H9 (cell line): ENCODE data around the gene EPN3. TPM values are rescaled to one million over a fixed set of nuclear protein-coding genes. Genes with fewer than 3 reads are reported as not detected.
A peak's percentile ranks its signal among the peaks of the same experiment; 100 is the strongest.

ENCODE experiments used
- DNase-seq: peaks from one replicate; pipeline ENCODE4 v3.0.0-alpha.2; 2017
- H2AFZ ChIP-seq: one replicate; pipeline ENCODE4 v1.6.1; 2013; ENCODE audit warnings: mild to moderate bottlenecking, low read length, control low read depth, moderate library complexity
- H2AK5ac ChIP-seq: 2 replicates; pipeline ENCODE4 v1.6.1; 2013; ENCODE audit warnings: low read length, control low read depth, mixed read lengths; ENCODE audit not compliant: insufficient read length
- H2BK120ac ChIP-seq: one replicate; pipeline ENCODE4 v1.6.1; 2013; ENCODE audit warnings: low read depth, mild to moderate bottlenecking, low read length, control low read depth, inconsistent platforms; ENCODE audit not compliant: poor library complexity, severe bottlenecking
- H2BK12ac ChIP-seq: 2 replicates; pipeline ENCODE4 v1.6.1; 2013; ENCODE audit warnings: low read length, control low read depth, mixed read lengths, low read depth; ENCODE audit not compliant: insufficient read length
- H2BK15ac ChIP-seq: 2 replicates; pipeline ENCODE4 v1.6.1; 2013; ENCODE audit warnings: low read depth, low read length, control low read depth
- H2BK20ac ChIP-seq: one replicate; pipeline ENCODE4 v1.6.1; 2013; ENCODE audit warnings: low read depth, mild to moderate bottlenecking, low read length, control low read depth, inconsistent platforms; ENCODE audit not compliant: poor library complexity, severe bottlenecking
- H2BK5ac ChIP-seq: 2 replicates; pipeline ENCODE4 v1.6.1; 2013; ENCODE audit warnings: low read length, control low read depth, mixed read lengths; ENCODE audit not compliant: insufficient read length
- H3K14ac ChIP-seq: 2 replicates; pipeline ENCODE4 v1.6.1; 2013; ENCODE audit warnings: low read length, control low read depth; ENCODE audit not compliant: insufficient read depth
- H3K18ac ChIP-seq: 2 replicates; pipeline ENCODE4 v1.6.1; 2013; ENCODE audit warnings: low read depth, mild to moderate bottlenecking, mixed read lengths, low read length, control low read depth; ENCODE audit not compliant: insufficient read length
- H3K23ac ChIP-seq: 2 replicates; pipeline ENCODE4 v1.6.1; 2013; ENCODE audit warnings: low read length, control low read depth, mixed read lengths, low read depth; ENCODE audit not compliant: insufficient read length
- H3K23me2 ChIP-seq: 2 replicates; pipeline ENCODE4 v1.6.1; 2013; ENCODE audit warnings: low read depth, mild to moderate bottlenecking, mixed read lengths, low read length, control low read depth; ENCODE audit not compliant: insufficient read length, poor library complexity, severe bottlenecking
- H3K27ac ChIP-seq: 2 replicates; pipeline ENCODE4 v1.5.1; 2013; ENCODE audit warnings: low read length, control low read depth, mixed read lengths, low read depth; ENCODE audit not compliant: insufficient read length
- H3K27me3 ChIP-seq: 2 replicates; pipeline ENCODE4 v1.6.1; 2013; ENCODE audit warnings: low read length, control low read depth, inconsistent platforms; ENCODE audit not compliant: insufficient read depth
- H3K4ac ChIP-seq: 2 replicates; pipeline ENCODE4 v1.6.1; 2013; ENCODE audit warnings: low read depth, mild to moderate bottlenecking, control low read depth, inconsistent platforms, low read length, moderate library complexity
- H3K4me1 ChIP-seq: 2 replicates; pipeline ENCODE4 v1.6.1; 2013; ENCODE audit warnings: low read length, control low read depth, inconsistent platforms; ENCODE audit not compliant: insufficient read depth
- H3K4me2 ChIP-seq: 2 replicates; pipeline ENCODE4 v1.6.1; 2013; ENCODE audit warnings: low read length, control low read depth, mixed read lengths; ENCODE audit not compliant: insufficient read length, insufficient read depth
- H3K56ac ChIP-seq: 2 replicates; pipeline ENCODE4 v1.6.1; 2013; ENCODE audit warnings: low read depth, mild to moderate bottlenecking, mixed read lengths, low read length, control low read depth; ENCODE audit not compliant: insufficient read length
- H3K79me1 ChIP-seq: 2 replicates; pipeline ENCODE4 v1.6.1; 2013; ENCODE audit warnings: low read depth, mild to moderate bottlenecking, moderate library complexity, low read length, control low read depth, inconsistent platforms; ENCODE audit not compliant: insufficient read depth, poor library complexity, severe bottlenecking
- H3K79me2 ChIP-seq: 2 replicates; pipeline ENCODE4 v1.6.1; 2013; ENCODE audit warnings: low read length, control low read depth, inconsistent platforms; ENCODE audit not compliant: insufficient read depth
- H3K9ac ChIP-seq: 2 replicates; pipeline ENCODE4 v1.6.1; 2013; ENCODE audit warnings: low read length, control low read depth, mixed read lengths; ENCODE audit not compliant: insufficient read length; ENCODE audit errors: extremely low read depth
- H3K9me3 ChIP-seq: one replicate; pipeline ENCODE4 v1.6.1; 2013; ENCODE audit warnings: low read depth, low read length, inconsistent platforms; ENCODE audit not compliant: control insufficient read depth
- H3T11ph ChIP-seq: one replicate; pipeline ENCODE4 v1.6.1; 2013; ENCODE audit warnings: mild to moderate bottlenecking, low read length, control low read depth, inconsistent platforms
- H4K20me1 ChIP-seq: one replicate; pipeline ENCODE4 v1.6.1; 2013; ENCODE audit not compliant: control insufficient read depth, insufficient read length, insufficient read depth
- H4K5ac ChIP-seq: 2 replicates; pipeline ENCODE4 v1.6.1; 2013; ENCODE audit warnings: low read depth, mild to moderate bottlenecking, mixed read lengths, low read length, control low read depth; ENCODE audit not compliant: insufficient read length
- H4K8ac ChIP-seq: replicated peaks from 2 replicates; pipeline ENCODE4 v1.6.1; 2013; ENCODE audit warnings: low read length, control low read depth, mixed read lengths, low read depth; ENCODE audit not compliant: insufficient read length
- H4K91ac ChIP-seq: 2 replicates; pipeline ENCODE4 v1.6.1; 2013; ENCODE audit warnings: low read depth, mild to moderate bottlenecking, moderate library complexity, mixed read lengths, low read length, control low read depth; ENCODE audit not compliant: insufficient read length
- H3K27ac Mint-ChIP-seq, 3 experiments: 2 replicates in 2 of 3; 3 replicates in 1 of 3; pipeline ENCODE4 v1.8.0; 2020 to 2021; ENCODE audit warnings: mixed read lengths in 3 of 3, mild to moderate bottlenecking in 1 of 3, moderate library complexity in 1 of 3
- H3K27me3 Mint-ChIP-seq: 2 replicates; pipeline ENCODE4 v1.8.0; 2021; ENCODE audit warnings: low read depth, mild to moderate bottlenecking, moderate library complexity, mixed read lengths
- H3K36me3 Mint-ChIP-seq, 3 experiments: 2 replicates in 2 of 3; 3 replicates in 1 of 3; pipeline ENCODE4 v1.8.0; 2020 to 2021; ENCODE audit warnings: low read depth in 3 of 3, mixed read lengths in 3 of 3; ENCODE audit not compliant: insufficient read depth in 1 of 3
- H3K4me1 Mint-ChIP-seq, 2 experiments: 2 replicates each; pipeline ENCODE4 v1.8.0; 2020; ENCODE audit warnings: mixed read lengths in 2 of 2
- H3K4me3 Mint-ChIP-seq, 2 experiments: 2 replicates in 1 of 2; 3 replicates in 1 of 2; pipeline ENCODE4 v1.8.0; 2020 to 2021; ENCODE audit warnings: mild to moderate bottlenecking in 2 of 2, mixed read lengths in 2 of 2, moderate library complexity in 1 of 2
- H3K9me3 Mint-ChIP-seq, 2 experiments: 2 replicates in 1 of 2; 3 replicates in 1 of 2; pipeline ENCODE4 v1.8.0; 2020; ENCODE audit warnings: mild to moderate bottlenecking in 2 of 2, mixed read lengths in 2 of 2, moderate library complexity in 1 of 2
- WGBS: extraction: QIAGEN DNeasy Blood & Tissue Kit; methylation state at CpG from one replicate; pipeline ENCODE4 v1.1.7; 2013; ENCODE audit warnings: missing lambda C conversion rate, low lambda C conversion rate, mixed read lengths; ENCODE audit not compliant: insufficient read length; ENCODE audit errors: extremely low coverage; 5-methylcytosine and 5-hydroxymethylcytosine counted together
- total RNA-seq: library from RNA; stranded (reverse); gene quantifications from 2 replicates; pipeline ENCODE4 v1.2.1, GENCODE V29; 2021
- TF ChIP-seq, protein P1 (sequence below): fragments of 200-600 bp; sonication (generic); conservative IDR thresholded peaks from 3 replicates; pipeline ENCODE4 v1.8.0; 2021; ENCODE audit warnings: antibody characterized with exemption, mild to moderate bottlenecking

The EPN3 gene
- total RNA-seq, 1 experiment from 2014 or later: 1.9 TPM

DNA sequence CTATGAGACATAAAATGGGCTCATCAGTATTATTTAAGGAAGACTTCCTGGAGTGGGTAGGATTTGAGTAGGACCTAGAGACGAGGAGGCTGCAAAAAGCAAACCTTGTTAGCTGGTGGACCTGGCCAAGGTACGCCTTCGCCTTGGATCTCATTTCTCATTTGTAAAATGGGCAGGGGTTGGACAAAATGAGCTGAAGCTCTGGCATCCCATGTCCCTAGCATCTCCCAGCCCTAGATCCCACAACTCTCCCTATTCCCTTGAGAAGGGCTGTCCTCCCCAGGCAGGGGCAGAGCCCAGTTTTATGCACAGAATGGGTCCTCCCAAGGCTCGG lies 14.1 kb downstream of the EPN3 start:
- H2BK5ac ChIP-seq: no peak overlapping the region
- H3K36me3 Mint-ChIP-seq: no peaks in the 10 kb centered on the region; a peak in 1 of 7 replicates
- no peak overlapping the region for H2BK12ac ChIP-seq
- no peak overlapping the region for H3K14ac ChIP-seq
- no peak overlapping the region for H3K9ac ChIP-seq
- no peak overlapping the region for H3K56ac ChIP-seq
- H2BK15ac ChIP-seq: no peak overlapping the region
- H3K18ac ChIP-seq: no peak overlapping the region
- H3K9me3 Mint-ChIP-seq: no peaks in the 10 kb centered on the region
- H3K27me3 Mint-ChIP-seq: peaks cover 27% of the 10 kb centered on the region
- H3K4ac ChIP-seq: no peak overlapping the region
- no peaks in the 10 kb centered on the region for H4K20me1 ChIP-seq
- H3K23ac ChIP-seq: no peak overlapping the region
- no peak overlapping the region for H4K8ac ChIP-seq
- DNase-seq: no peak
- H3K4me1 ChIP-seq: peaks cover 2% of the 10 kb centered on the region; the same call in 1 of the 2 replicates
- no peak overlapping the region for H2AK5ac ChIP-seq
- no peak overlapping the region for H2BK120ac ChIP-seq
- H3K79me1 ChIP-seq: no peaks in the 10 kb centered on the region
- H3K27me3 ChIP-seq: no peaks in the 10 kb centered on the region
- H3K79me2 ChIP-seq: no peaks in the 10 kb centered on the region
- H3K4me3 Mint-ChIP-seq: peak overlapping the region; percentile 30 to 44; a peak in 3 of 5 replicates
- no peak overlapping the region for H4K91ac ChIP-seq
- no peak overlapping the region for H2BK20ac ChIP-seq
- H4K5ac ChIP-seq: no peak overlapping the region
- H3K27ac ChIP-seq: no peak overlapping the region
- no CpG with 5 or more reads among the region's 4 CpGs for WGBS
- no peak overlapping the region for H2AFZ ChIP-seq
- TF ChIP-seq, protein P1, sequence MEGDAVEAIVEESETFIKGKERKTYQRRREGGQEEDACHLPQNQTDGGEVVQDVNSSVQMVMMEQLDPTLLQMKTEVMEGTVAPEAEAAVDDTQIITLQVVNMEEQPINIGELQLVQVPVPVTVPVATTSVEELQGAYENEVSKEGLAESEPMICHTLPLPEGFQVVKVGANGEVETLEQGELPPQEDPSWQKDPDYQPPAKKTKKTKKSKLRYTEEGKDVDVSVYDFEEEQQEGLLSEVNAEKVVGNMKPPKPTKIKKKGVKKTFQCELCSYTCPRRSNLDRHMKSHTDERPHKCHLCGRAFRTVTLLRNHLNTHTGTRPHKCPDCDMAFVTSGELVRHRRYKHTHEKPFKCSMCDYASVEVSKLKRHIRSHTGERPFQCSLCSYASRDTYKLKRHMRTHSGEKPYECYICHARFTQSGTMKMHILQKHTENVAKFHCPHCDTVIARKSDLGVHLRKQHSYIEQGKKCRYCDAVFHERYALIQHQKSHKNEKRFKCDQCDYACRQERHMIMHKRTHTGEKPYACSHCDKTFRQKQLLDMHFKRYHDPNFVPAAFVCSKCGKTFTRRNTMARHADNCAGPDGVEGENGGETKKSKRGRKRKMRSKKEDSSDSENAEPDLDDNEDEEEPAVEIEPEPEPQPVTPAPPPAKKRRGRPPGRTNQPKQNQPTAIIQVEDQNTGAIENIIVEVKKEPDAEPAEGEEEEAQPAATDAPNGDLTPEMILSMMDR: no peak
- no peak overlapping the region for H3T11ph ChIP-seq
- peaks cover 6% of the 10 kb centered on the region for H3K23me2 ChIP-seq
- H3K9me3 ChIP-seq: no peaks in the 10 kb centered on the region
- no peak overlapping the region for H3K27ac Mint-ChIP-seq
- H3K4me1 Mint-ChIP-seq: peaks cover 19 to 23% of the 10 kb centered on the region in 2 experiments
- H3K4me2 ChIP-seq: no peak overlapping the region
